Neuronal stem cell (in vitro differentiated cells): ENCODE results near the gene KCNJ6.

Experiments used
- DNase-seq: peaks from one replicate; pipeline ENCODE4 v3.0.0-alpha.2; 2013; ENCODE audit warnings: low spot score
- H2AFZ ChIP-seq: one replicate; pipeline ENCODE4 v1.6.1; 2013; ENCODE audit warnings: mild to moderate bottlenecking, low read length, inconsistent platforms
- H2AK5ac ChIP-seq: 2 replicates; pipeline ENCODE4 v1.6.1; 2013; ENCODE audit warnings: low read depth, mild to moderate bottlenecking, inconsistent platforms, low read length, moderate library complexity, mixed read lengths
- H2BK120ac ChIP-seq: 2 replicates; pipeline ENCODE4 v1.6.1; 2013; ENCODE audit warnings: low read depth, mild to moderate bottlenecking, inconsistent platforms, low read length, moderate library complexity, mixed read lengths
- H2BK12ac ChIP-seq: one replicate; pipeline ENCODE4 v1.6.1; 2013; ENCODE audit warnings: low read length, inconsistent platforms
- H2BK15ac ChIP-seq: 2 replicates; pipeline ENCODE4 v1.6.1; 2013; ENCODE audit warnings: mild to moderate bottlenecking, low read length, inconsistent platforms, mixed read lengths
- H2BK5ac ChIP-seq: one replicate; pipeline ENCODE4 v1.6.1; 2013; ENCODE audit warnings: inconsistent platforms, mild to moderate bottlenecking, low read length, moderate library complexity
- H3K14ac ChIP-seq: one replicate; pipeline ENCODE4 v1.6.1; 2013; ENCODE audit warnings: low read length, inconsistent platforms
- H3K18ac ChIP-seq: 2 replicates; pipeline ENCODE4 v1.6.1; 2013; ENCODE audit warnings: low read length, inconsistent platforms
- H3K23ac ChIP-seq: 2 replicates; pipeline ENCODE4 v1.6.1; 2013; ENCODE audit warnings: low read depth, mild to moderate bottlenecking, mixed read lengths, low read length, inconsistent platforms; ENCODE audit not compliant: poor library complexity
- H3K27ac ChIP-seq: replicated peaks from 3 replicates; pipeline ENCODE4 v1.5.1; 2013; ENCODE audit warnings: low read length, inconsistent platforms
- H3K27me3 ChIP-seq, 3 experiments: 2 replicates each; pipeline ENCODE4 v1.6.1; 2013; ENCODE audit warnings: low read length in 3 of 3, mild to moderate bottlenecking in 2 of 3, inconsistent platforms in 1 of 3, low read depth in 1 of 3, mixed read lengths in 1 of 3, moderate library complexity in 1 of 3; ENCODE audit not compliant: control insufficient read depth in 3 of 3, insufficient read depth in 3 of 3
- H3K36me3 ChIP-seq, 2 donors: replicated peaks in 1 of 2; 2 replicates each; pipeline ENCODE4 v1.6.1; 2013; ENCODE audit warnings: low read length in 2 of 2; ENCODE audit not compliant: control insufficient read depth in 2 of 2, insufficient read depth in 2 of 2
- H3K4ac ChIP-seq: 2 replicates; pipeline ENCODE4 v1.6.1; 2013; ENCODE audit warnings: inconsistent platforms, mild to moderate bottlenecking, low read length, moderate library complexity
- H3K4me1 ChIP-seq, 2 donors: 1 replicate in 1 of 2; 2 replicates in 1 of 2; pipeline ENCODE4 v1.6.1; 2013; ENCODE audit warnings: low read length in 2 of 2, low read depth in 1 of 2; ENCODE audit not compliant: control insufficient read depth in 2 of 2, insufficient read depth in 1 of 2
- H3K4me2 ChIP-seq: one replicate; pipeline ENCODE4 v1.6.1; 2013; ENCODE audit warnings: mild to moderate bottlenecking, low read length, inconsistent platforms; ENCODE audit not compliant: insufficient read depth, poor library complexity, severe bottlenecking
- H3K4me3 ChIP-seq, 2 donors: 2 replicates each; pipeline ENCODE4 v1.5.1; 2013; ENCODE audit warnings: low read length in 2 of 2, mild to moderate bottlenecking in 2 of 2, inconsistent platforms in 1 of 2, moderate library complexity in 1 of 2
- H3K79me1 ChIP-seq: one replicate; pipeline ENCODE4 v1.6.1; 2013; ENCODE audit warnings: low read depth, mild to moderate bottlenecking, inconsistent platforms, low read length, moderate library complexity
- H3K9ac ChIP-seq: one replicate; pipeline ENCODE4 v1.6.1; 2013; ENCODE audit warnings: mild to moderate bottlenecking, low read depth, low read length, inconsistent platforms; ENCODE audit not compliant: poor library complexity
- H3K9me3 ChIP-seq, 2 donors: replicated peaks in 1 of 2; 2 replicates each; pipeline versions ENCODE3 to v1.6.1; 2013; ENCODE audit warnings: low read length in 2 of 2, mild to moderate bottlenecking in 2 of 2, inconsistent platforms in 1 of 2, low read depth in 1 of 2, mixed read lengths in 1 of 2, moderate library complexity in 1 of 2; ENCODE audit not compliant: control insufficient read depth in 2 of 2, insufficient read depth in 1 of 2
- H4K8ac ChIP-seq: one replicate; pipeline ENCODE4 v1.6.1; 2013; ENCODE audit warnings: low read depth, mild to moderate bottlenecking, inconsistent platforms, low read length, moderate library complexity
- H4K91ac ChIP-seq: one replicate; pipeline ENCODE4 v1.6.1; 2013; ENCODE audit warnings: low read length, low read depth, mild to moderate bottlenecking, inconsistent platforms; ENCODE audit not compliant: poor library complexity
- WGBS, 2 donors: extraction: QIAGEN DNeasy Blood & Tissue Kit; methylation state at CpG; one replicate each; pipeline ENCODE4 v1.1.7; 2013; ENCODE audit warnings: missing lambda C conversion rate in 2 of 2, mixed read lengths in 1 of 2; ENCODE audit not compliant: insufficient read length in 2 of 2, insufficient replicate concordance in 1 of 2; ENCODE audit errors: extremely low coverage in 2 of 2; 5-methylcytosine and 5-hydroxymethylcytosine counted together

KCNJ6 gene

DNA sequence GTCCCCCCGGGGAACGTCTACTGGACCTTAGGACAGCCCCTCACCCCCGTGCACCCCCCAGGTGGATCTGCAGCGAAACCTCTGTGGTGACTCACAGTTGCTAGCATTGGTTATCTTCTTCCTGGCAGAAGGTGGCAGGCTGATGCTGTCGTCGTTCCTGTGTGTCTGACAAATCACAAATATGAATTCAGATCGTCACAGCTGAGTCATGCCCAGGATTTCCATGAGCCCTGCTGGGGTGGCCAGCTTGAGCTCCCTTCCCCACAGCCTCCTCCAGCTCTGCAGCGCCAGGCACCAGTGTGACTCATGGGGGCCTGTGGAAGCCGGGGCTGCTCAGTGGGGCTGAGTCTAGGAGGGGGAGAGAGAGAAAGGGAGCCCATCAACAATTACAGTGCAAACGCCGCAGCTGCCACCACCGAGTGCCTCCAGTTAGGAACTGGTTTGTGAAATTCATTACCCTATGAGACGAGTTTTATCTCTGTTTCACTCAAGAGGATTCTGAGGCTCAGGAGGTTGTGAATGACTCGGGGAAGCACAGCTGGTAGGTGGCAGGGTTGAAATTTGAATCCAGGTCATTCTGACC is 351.8 kb downstream of the KCNJ6 start:
- Histone ChIP-seq H3K18ac (peak overlapping the region; percentile 91), H3K79me1 (no peaks in the 10 kb centered on the region), H2BK5ac (peak overlapping the region; percentile 49), H2BK120ac (no peak overlapping the region), H3K9ac (peak overlapping the region; percentile 87), H2AFZ (peak overlapping the region; percentile 86), H4K91ac (peak overlapping the region; percentile 16), H2AK5ac (peak overlapping the region; percentile 40), H3K27me3 (peaks cover 0 to 5% (median 0%) of the 10 kb centered on the region in 3 experiments), H3K4me2 (peak overlapping the region; percentile 61), H4K8ac (no peak overlapping the region), H2BK12ac (no peak overlapping the region), H3K27ac (peak overlapping the region; percentile 69), H3K14ac (no peak overlapping the region), H3K36me3 (no peaks in the 10 kb centered on the region), H3K4ac (no peak overlapping the region), H3K4me1 (peaks cover 3 to 17% of the 10 kb centered on the region in 2 donors), H3K9me3 (peaks cover 0 to 3% of the 10 kb centered on the region in 2 donors), H2BK15ac (peak overlapping the region; percentile 50), H3K23ac (peak overlapping the region; percentile 95), H3K4me3 (peak overlapping the region in 1 of 2 donors; percentile 73)
- no CpG with 5 or more reads among the region's 14 CpGs for WGBS, 2 donors
- peak; percentile 15 for DNase-seq

DNA sequence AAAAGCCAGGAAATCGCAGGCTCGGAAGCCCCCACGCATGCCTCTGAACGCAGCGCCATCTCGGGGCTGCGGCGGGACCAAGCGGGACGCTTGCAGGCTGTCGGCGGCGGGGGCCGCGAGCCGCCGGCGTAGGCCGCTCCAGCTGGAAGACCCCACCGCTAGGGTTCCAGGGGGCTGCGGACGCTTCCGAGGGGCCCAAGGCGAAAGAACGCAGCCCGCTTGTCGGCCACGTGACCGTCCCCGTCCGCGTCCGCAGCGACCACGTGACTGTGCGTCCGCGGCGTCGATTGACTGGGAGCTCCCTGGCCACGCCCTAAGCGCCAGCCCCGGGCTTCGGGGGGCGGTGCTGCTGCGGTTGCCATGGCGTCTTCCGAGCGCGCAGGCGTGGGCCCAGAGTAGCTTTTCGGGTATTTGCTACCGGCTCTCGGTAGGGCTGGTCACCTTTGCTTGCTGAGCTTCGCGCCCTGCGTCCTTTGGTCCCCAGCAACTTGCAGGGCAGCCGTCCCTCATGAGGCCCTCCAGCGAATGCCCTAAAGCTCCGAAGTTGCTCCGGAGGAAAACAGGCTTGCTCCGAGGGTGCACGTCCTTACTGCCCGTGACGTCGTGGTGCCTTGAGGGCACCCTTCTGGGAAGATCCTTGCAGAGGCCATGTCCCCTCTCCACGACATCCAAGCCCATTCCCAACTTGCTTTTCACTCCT is 352.5 kb downstream of the KCNJ6 start:
- peak overlapping the region; percentile 91 for H3K18ac ChIP-seq
- peak overlapping the region; percentile 69 for H3K27ac ChIP-seq
- H2AFZ ChIP-seq = peak overlapping the region; percentile 86
- peaks cover 3 to 17% of the 10 kb centered on the region in 2 donors for H3K4me1 ChIP-seq
- peaks cover 0 to 5% (median 0%) of the 10 kb centered on the region in 3 experiments for H3K27me3 ChIP-seq
- no peak overlapping the region for H3K4ac ChIP-seq
- no peaks in the 10 kb centered on the region for H3K36me3 ChIP-seq
- H2AK5ac ChIP-seq = peak overlapping the region; percentile 40
- no CpG with 5 or more reads among the region's 67 CpGs for WGBS, 2 donors
- peaks cover 0 to 3% of the 10 kb centered on the region in 2 donors for H3K9me3 ChIP-seq
- H3K9ac ChIP-seq = peak overlapping the region; percentile 87
- peak overlapping the region; percentile 95 for H3K23ac ChIP-seq
- H2BK12ac ChIP-seq = no peak overlapping the region
- no peak overlapping the region for H4K8ac ChIP-seq
- H4K91ac ChIP-seq = no peak overlapping the region
- no peak overlapping the region for H2BK120ac ChIP-seq
- H2BK5ac ChIP-seq = peak overlapping the region; percentile 49
- H3K4me3 ChIP-seq = peak overlapping the region in 1 of 2 donors; percentile 73
- peak overlapping the region; percentile 50 for H2BK15ac ChIP-seq
- no peaks in the 10 kb centered on the region for H3K79me1 ChIP-seq
- peak overlapping the region; percentile 15 for H3K14ac ChIP-seq
- DNase-seq = peak; percentile 65
- H3K4me2 ChIP-seq = peak overlapping the region; percentile 61

DNA sequence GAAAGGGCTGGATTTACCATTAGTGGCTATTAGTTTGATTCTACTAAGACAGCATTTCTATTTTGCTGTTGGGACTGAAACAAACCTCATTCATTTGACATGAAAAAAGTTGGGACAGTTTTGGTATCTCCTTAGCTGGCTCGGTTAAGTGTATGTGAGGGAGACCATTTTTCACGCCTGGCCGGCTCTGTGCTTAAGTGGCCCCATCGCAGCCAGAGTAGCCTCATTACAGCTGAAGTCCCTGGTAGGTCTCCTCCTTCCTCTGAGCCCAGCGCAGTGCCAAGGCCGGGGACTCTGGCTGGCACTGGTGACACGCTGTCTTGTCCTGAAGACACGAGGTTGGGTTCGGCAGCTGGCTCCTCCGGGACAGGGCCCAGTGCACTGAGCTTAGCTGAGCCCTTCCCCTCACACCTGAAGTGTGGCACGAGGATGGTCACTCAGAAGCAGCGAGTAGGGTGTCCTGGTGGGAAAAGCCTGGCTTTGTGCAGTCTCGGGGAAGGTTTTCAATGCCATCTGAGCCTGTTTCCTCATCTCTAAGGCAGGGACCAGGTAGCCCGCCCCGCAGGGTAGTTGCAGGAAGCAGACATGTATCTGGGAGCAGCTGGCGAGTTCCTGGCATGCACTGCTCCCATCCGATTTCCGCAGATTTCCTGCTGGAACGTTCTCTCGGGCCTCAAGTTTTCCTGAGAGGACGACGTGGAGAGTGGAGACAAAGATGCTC is 353.2 kb downstream of the KCNJ6 start:
- no peak overlapping the region for H2BK5ac ChIP-seq
- peak overlapping the region in 1 of 2 donors; percentile 70 for H3K4me3 ChIP-seq
- H2BK12ac ChIP-seq = peak overlapping the region; percentile 12
- H3K4me2 ChIP-seq = peak overlapping the region; percentile 43
- H3K4ac ChIP-seq = no peak overlapping the region
- H3K9ac ChIP-seq = no peak overlapping the region
- H3K23ac ChIP-seq = peak overlapping the region; percentile 95
- H2AFZ ChIP-seq = no peak overlapping the region
- peak overlapping the region; percentile 24 for H3K27ac ChIP-seq
- peak overlapping the region; percentile 17 for H2AK5ac ChIP-seq
- peaks cover 0 to 5% (median 0%) of the 10 kb centered on the region in 3 experiments for H3K27me3 ChIP-seq
- H3K4me1 ChIP-seq = peaks cover 3 to 17% of the 10 kb centered on the region in 2 donors
- no peak overlapping the region for H2BK15ac ChIP-seq
- H3K36me3 ChIP-seq = no peaks in the 10 kb centered on the region
- H3K18ac ChIP-seq = peak overlapping the region; percentile 90
- H3K14ac ChIP-seq = peak overlapping the region; percentile 15
- H3K9me3 ChIP-seq = peaks cover 0 to 3% of the 10 kb centered on the region in 2 donors
- WGBS, 2 donors = no CpG with 5 or more reads among the region's 22 CpGs
- DNase-seq = no peak
- H2BK120ac ChIP-seq = no peak overlapping the region
- no peak overlapping the region for H4K8ac ChIP-seq
- H4K91ac ChIP-seq = no peak overlapping the region
- no peaks in the 10 kb centered on the region for H3K79me1 ChIP-seq
